SU-DHL-6 (cell line): Measurements from ENCODE around the gene CIB2.

ENCODE experiments used
- H2AFZ ChIP-seq: fragments of 200-600 bp; sonication (generic); 2 replicates; pipeline ENCODE4 v1.6.1; 2014; ENCODE audit warnings: low read depth, mild to moderate bottlenecking, moderate library complexity, mixed read lengths, antibody characterized with exemption, low read length; ENCODE audit not compliant: severe bottlenecking
- H3F3A ChIP-seq: fragments of 200-600 bp; shearing (Covaris generic); 2 replicates; pipeline ENCODE4 v1.6.0; 2016; ENCODE audit warnings: antibody characterized with exemption, mild to moderate bottlenecking; ENCODE audit not compliant: insufficient read depth
- H3K27ac ChIP-seq: fragments of 200-600 bp; sonication (generic); 2 replicates; pipeline ENCODE4 v1.5.1; 2016; ENCODE audit warnings: low read depth, mild to moderate bottlenecking, low read length, moderate library complexity, mixed read lengths
- H3K27me3 ChIP-seq: fragments of 200-600 bp; sonication (generic), shearing (Covaris generic); 2 replicates; pipeline ENCODE4 v1.6.0; 2014; ENCODE audit warnings: mild to moderate bottlenecking, low read length
- H3K36me3 ChIP-seq: fragments of 200-600 bp; sonication (generic); 2 replicates; pipeline ENCODE4 v1.6.1; 2014; ENCODE audit warnings: mild to moderate bottlenecking, low read length, mixed read lengths
- H3K4me2 ChIP-seq: fragments of 300-600, 200-600 bp; shearing (Covaris generic), sonication (generic); 2 replicates; pipeline ENCODE4 v1.6.0; 2014; ENCODE audit warnings: low read length, low read depth, mild to moderate bottlenecking; ENCODE audit not compliant: poor library complexity, severe bottlenecking
- H3K4me3 ChIP-seq: fragments of 200-600 bp; sonication (generic); 2 replicates; pipeline ENCODE4 v1.5.1; 2014; ENCODE audit warnings: antibody characterized with exemption, low read length, mild to moderate bottlenecking, mixed read lengths; ENCODE audit not compliant: insufficient read depth, poor library complexity, severe bottlenecking
- H3K79me2 ChIP-seq: fragments of 200-600 bp; sonication (generic); 2 replicates; pipeline ENCODE4 v1.6.1; 2014; ENCODE audit warnings: mild to moderate bottlenecking, low read length, moderate library complexity; ENCODE audit not compliant: insufficient read depth
- H3K9ac ChIP-seq: fragments of 200-600 bp; sonication (generic); 2 replicates; pipeline ENCODE4 v1.7.0; 2014; ENCODE audit warnings: mild to moderate bottlenecking, low read length
- H3K9me2 ChIP-seq: fragments of 200-600 bp; sonication (generic); replicated peaks from 2 replicates; pipeline ENCODE4 v1.6.1; 2014; ENCODE audit warnings: low read length; ENCODE audit not compliant: insufficient read depth
- H3K9me3 ChIP-seq: fragments of 200-600 bp; sonication (generic); 2 replicates; pipeline ENCODE4 v1.6.1; 2014; ENCODE audit warnings: low read length, mixed read lengths; ENCODE audit not compliant: insufficient read depth
- H4K20me1 ChIP-seq: fragments of 200-600 bp; sonication (generic); 2 replicates; pipeline ENCODE4 v1.6.1; 2014; ENCODE audit warnings: low read depth, mild to moderate bottlenecking, antibody characterized with exemption, low read length, moderate library complexity, mixed read lengths
- EZH2phosphoT487 ChIP-seq: fragments of 200-600 bp; sonication (generic), shearing (Covaris generic); conservative IDR thresholded peaks from 2 replicates; pipeline ENCODE4 v1.6.1; 2018; ENCODE audit warnings: mild to moderate bottlenecking, antibody characterized with exemption, low read length, moderate library complexity, mixed read lengths
- TF ChIP-seq, protein P1 (sequence below): fragments of 200-600 bp; sonication (generic); IDR thresholded peaks from one replicate; pipeline ENCODE4 v1.5.1; 2017; ENCODE audit warnings: antibody characterized with exemption, mild to moderate bottlenecking, low read length, moderate library complexity; ENCODE audit not compliant: insufficient read depth, poor library complexity, severe bottlenecking

The CIB2 gene

DNA sequence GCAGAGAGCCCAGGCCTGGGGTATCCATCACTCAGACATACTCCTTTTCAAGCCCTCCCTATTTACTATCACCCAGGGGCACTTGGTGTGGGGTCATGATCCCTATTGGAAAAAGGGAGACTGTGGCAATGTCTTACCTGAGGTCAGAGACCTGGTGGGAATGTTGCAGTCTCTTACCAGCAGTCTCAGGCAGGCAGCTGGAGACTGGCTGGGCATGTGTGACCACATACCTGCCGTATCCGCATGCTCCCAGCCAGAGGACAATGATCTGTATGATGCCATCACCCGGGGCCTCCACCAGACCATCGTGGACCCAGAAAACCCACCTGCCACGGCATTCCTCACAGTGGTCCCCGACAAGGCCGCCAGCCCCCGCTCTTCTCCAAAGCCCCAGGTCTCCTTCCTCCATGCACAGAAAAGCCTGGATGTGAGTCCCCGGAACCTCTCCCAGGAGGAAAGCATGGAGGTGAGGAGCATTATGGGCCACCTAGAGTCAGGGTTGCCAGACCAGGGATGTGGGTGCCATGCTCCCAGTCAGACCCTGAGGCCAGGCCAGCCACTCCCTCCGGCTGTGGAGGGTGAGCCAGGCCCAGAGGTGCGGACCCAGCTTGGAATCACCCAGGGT is 33.0 kb downstream of the CIB2 start:
- Histone ChIP-seq H3K9ac (no peak overlapping the region), H3K4me2 (no peak overlapping the region), H3K27me3 (no peaks in the 10 kb centered on the region), H3K9me3 (no peaks in the 10 kb centered on the region), H3K79me2 (no peaks in the 10 kb centered on the region), H3K27ac (no peak overlapping the region), H4K20me1 (no peaks in the 10 kb centered on the region), H3K9me2 (no peaks in the 10 kb centered on the region), H2AFZ (no peak overlapping the region), H3K36me3 (no peaks in the 10 kb centered on the region), H3K4me3 (no peak overlapping the region), H3F3A (no peaks in the 10 kb centered on the region)
- TF ChIP-seq EZH2phosphoT487: no peak
- TF ChIP-seq, protein P1, sequence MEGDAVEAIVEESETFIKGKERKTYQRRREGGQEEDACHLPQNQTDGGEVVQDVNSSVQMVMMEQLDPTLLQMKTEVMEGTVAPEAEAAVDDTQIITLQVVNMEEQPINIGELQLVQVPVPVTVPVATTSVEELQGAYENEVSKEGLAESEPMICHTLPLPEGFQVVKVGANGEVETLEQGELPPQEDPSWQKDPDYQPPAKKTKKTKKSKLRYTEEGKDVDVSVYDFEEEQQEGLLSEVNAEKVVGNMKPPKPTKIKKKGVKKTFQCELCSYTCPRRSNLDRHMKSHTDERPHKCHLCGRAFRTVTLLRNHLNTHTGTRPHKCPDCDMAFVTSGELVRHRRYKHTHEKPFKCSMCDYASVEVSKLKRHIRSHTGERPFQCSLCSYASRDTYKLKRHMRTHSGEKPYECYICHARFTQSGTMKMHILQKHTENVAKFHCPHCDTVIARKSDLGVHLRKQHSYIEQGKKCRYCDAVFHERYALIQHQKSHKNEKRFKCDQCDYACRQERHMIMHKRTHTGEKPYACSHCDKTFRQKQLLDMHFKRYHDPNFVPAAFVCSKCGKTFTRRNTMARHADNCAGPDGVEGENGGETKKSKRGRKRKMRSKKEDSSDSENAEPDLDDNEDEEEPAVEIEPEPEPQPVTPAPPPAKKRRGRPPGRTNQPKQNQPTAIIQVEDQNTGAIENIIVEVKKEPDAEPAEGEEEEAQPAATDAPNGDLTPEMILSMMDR: no peak

DNA sequence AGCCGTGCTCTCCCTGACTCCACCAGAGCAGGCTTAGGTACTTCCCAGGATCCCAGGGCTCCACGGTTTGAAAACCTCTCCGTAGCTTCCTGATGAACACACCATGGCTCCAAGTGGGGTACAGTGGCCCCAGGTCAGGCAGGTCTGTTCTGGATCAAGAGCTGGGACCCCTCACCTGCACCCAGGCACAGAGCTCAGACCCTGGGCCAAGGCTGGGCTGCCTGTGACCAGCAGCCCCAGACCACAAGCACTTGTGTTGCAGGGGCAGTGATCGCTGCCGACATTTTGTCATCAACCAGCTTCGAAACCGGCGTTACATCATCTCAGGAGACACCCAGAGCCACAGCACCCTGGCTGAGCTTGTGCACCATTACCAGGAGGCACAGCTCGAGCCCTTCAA is 33.6 kb downstream of the CIB2 start:
- Histone ChIP-seq H3K27me3 (no peaks in the 10 kb centered on the region), H3K4me2 (no peak overlapping the region), H3K36me3 (no peaks in the 10 kb centered on the region), H3K4me3 (no peak overlapping the region), H3K9me2 (no peaks in the 10 kb centered on the region), H3K9ac (no peak overlapping the region), H4K20me1 (no peaks in the 10 kb centered on the region), H3F3A (no peaks in the 10 kb centered on the region), H3K27ac (no peak overlapping the region), H3K9me3 (no peaks in the 10 kb centered on the region), H3K79me2 (no peaks in the 10 kb centered on the region), H2AFZ (no peak overlapping the region)
- TF ChIP-seq, protein P1: no peak
- no peak for TF ChIP-seq EZH2phosphoT487

DNA sequence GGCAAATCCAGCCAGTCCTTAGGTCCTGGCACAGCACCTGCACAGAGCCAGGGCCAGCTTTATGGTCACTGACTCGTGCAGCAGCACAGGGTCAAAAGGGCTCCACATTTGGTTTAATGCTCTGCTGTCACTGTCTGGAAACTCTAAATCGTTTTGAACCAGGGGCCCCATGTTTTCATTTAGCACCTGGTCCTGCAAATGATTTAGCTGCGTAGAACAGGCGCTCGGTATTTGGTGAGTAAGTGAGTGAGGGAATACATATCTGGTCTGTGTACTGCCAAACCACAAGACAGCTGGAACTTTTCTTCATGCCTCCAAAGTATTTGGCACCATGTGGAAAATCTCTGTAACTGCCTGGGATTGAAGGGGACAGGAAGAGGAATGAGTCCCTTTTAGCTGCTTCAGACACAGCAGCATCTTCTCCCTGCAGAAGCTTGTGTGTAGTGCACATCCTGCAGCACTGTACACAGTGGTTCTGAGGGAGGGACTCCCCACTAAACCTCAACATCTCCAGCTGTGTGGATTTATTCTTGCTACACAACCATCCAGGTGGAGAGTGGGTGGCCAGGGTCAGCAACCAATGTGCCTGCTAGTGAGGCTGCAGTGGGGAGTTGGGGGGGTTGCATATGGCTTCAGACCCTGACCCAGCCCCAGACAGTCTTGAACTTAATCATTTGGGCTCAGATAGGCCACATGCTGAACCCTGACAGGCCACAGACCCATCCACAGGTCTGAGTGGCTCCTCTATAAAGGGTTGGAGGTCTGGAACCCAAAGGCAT is 37.8 kb downstream of the CIB2 start:
- Histone ChIP-seq H3K36me3 (no peaks in the 10 kb centered on the region), H3K4me2 (no peak overlapping the region), H2AFZ (no peak overlapping the region), H3K27ac (no peak overlapping the region), H4K20me1 (no peaks in the 10 kb centered on the region), H3K79me2 (no peaks in the 10 kb centered on the region), H3F3A (no peaks in the 10 kb centered on the region), H3K9me2 (no peaks in the 10 kb centered on the region), H3K9me3 (no peaks in the 10 kb centered on the region), H3K4me3 (no peak overlapping the region), H3K27me3 (peaks cover 3% of the 10 kb centered on the region; the same call in 1 of the 2 replicates), H3K9ac (no peak overlapping the region)
- TF ChIP-seq EZH2phosphoT487: no peak
- TF ChIP-seq, protein P1: no peak
